ENCODE results near the gene ZNF263. TPM values are rescaled to one million over a fixed set of nuclear protein-coding genes. Genes with fewer than 3 reads are reported as not detected.
A peak's percentile ranks its signal among the peaks of the same experiment; 100 is the strongest.

The ZNF263 gene
- total and polyA plus RNA-seq, 9 of the 15 experiments (the other 6 are each of a cell fraction or from before 2014, with no cell fraction given), result 4.6 to 48.3 (median 31.8) TPM

DNA sequence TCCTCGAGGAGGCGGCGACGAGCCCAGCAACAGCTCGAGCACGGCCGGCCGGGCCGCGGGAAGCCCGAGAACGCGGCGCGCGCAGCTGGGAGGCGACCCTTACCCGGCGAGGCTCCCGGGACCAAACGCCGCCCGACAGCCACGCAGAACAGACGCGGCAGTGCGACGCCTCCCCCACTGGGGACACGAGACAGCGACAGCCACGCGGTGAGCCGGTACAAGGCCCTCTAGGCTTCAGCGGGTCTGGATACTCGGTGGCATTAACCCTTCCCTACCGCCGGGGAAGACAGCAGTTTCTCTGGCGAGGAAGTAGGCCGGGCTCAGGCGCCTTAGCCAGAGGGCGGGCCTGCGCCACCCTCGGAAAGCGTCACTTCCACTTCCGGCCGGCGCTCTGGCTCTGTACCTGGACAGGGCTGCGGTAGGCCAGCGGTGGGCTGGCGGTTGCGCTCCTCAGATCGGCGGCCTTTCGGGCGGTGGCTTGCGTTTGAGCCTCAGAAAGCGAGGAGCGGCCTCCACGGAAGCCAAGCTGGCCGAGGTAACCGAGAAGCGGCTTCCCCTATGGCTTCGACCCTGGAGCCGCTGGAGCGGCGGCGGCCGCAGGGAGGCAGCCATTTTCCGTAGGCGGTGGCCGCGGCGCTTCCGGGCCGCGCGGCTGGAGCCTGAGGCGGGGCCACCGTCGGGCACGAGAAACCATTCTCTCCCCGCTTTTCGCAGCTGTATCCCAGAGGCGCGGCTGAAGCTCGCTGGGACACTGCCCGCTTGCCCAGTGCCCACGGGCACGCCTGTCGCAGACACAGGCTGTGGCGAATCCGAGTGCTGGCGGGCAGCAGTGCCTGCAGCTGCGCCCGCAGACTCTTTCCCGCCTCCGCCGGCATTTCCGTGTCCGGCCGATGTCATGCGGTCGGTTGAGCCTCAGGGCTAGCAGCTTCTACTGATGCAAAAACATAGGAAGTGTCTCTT lies 22.1 kb downstream of the ZNF263 start, which contains the start of the genes TIGD7 and ZNF75A (continued):
- TF ChIP-seq ZNF609 (CRISPR knock-in tag; IDR thresholded peaks at IDR 0.05; ENCODE audit: borderline replicate concordance), result peak; percentile 12; the same call in 1 of the 2 replicates
- TF ChIP-seq, protein P1, sequence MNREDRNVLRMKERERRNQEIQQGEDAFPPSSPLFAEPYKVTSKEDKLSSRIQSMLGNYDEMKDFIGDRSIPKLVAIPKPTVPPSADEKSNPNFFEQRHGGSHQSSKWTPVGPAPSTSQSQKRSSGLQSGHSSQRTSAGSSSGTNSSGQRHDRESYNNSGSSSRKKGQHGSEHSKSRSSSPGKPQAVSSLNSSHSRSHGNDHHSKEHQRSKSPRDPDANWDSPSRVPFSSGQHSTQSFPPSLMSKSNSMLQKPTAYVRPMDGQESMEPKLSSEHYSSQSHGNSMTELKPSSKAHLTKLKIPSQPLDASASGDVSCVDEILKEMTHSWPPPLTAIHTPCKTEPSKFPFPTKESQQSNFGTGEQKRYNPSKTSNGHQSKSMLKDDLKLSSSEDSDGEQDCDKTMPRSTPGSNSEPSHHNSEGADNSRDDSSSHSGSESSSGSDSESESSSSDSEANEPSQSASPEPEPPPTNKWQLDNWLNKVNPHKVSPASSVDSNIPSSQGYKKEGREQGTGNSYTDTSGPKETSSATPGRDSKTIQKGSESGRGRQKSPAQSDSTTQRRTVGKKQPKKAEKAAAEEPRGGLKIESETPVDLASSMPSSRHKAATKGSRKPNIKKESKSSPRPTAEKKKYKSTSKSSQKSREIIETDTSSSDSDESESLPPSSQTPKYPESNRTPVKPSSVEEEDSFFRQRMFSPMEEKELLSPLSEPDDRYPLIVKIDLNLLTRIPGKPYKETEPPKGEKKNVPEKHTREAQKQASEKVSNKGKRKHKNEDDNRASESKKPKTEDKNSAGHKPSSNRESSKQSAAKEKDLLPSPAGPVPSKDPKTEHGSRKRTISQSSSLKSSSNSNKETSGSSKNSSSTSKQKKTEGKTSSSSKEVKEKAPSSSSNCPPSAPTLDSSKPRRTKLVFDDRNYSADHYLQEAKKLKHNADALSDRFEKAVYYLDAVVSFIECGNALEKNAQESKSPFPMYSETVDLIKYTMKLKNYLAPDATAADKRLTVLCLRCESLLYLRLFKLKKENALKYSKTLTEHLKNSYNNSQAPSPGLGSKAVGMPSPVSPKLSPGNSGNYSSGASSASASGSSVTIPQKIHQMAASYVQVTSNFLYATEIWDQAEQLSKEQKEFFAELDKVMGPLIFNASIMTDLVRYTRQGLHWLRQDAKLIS (CRISPR knock-in tag; IDR thresholded peaks at IDR 0.05), result peak; percentile 35; the same call in 1 of the 2 replicates
- no peak for TF ChIP-seq ZNF354B (CRISPR knock-in tag; IDR thresholded peaks at IDR 0.05)
- TF ChIP-seq E4F1 (CRISPR knock-in tag; IDR thresholded peaks at IDR 0.05; ENCODE audit: borderline replicate concordance), result no peak
- TF ChIP-seq WHSC1 (IDR thresholded peaks at IDR 0.05; ENCODE audit: low read length), result no peak
- peak; percentile 20 for TF ChIP-seq FIP1L1 (IDR thresholded peaks at IDR 0.05; ENCODE audit: low read depth, low read length, poor library complexity, severe bottlenecking)
- TF ChIP-seq FOXK2 (conservative IDR thresholded peaks at IDR 0.05 in 1 of 2, IDR thresholded peaks at IDR 0.05 in 1 of 2; ENCODE audit: low read depth in 2 of 2), result peak in 1 of 2 experiments; percentile 31; a peak in 1 of 4 replicates
- peak in 1 of 2 experiments; percentile 18; a peak in 2 of 4 replicates for TF ChIP-seq SRF (CRISPR knock-in tag; IDR thresholded peaks at IDR 0.05)
- TF ChIP-seq MAZ (CRISPR knock-in tag; conservative IDR thresholded peaks at IDR 0.05 in 1 of 2, IDR thresholded peaks at IDR 0.05 in 1 of 2), result peak; percentile 36 to 40; a peak in 2 of 4 replicates
- TF ChIP-seq U2AF1 (optimal IDR thresholded peaks at IDR 0.05; ENCODE audit: low read depth, low read length), result peak; percentile 20
- TF ChIP-seq TBP (optimal IDR thresholded peaks at IDR 0.05; ENCODE audit: low read depth, low read length), result peak; percentile 76
- TF ChIP-seq GTF2F1 (IDR thresholded peaks at IDR 0.05; ENCODE audit: low read depth, low read length), result 0 out of 2 replicates have a peak, but pooled peaks have one; percentile 11
- TF ChIP-seq FUS (optimal IDR thresholded peaks at IDR 0.05; ENCODE audit: low read depth, low read length), result no peak
